ENCODE measurements around the gene CYP26B1. TPM values are rescaled to one million over a fixed set of nuclear protein-coding genes. Genes with fewer than 3 reads are reported as not detected.

CYP26B1 gene
- total and polyA plus RNA-seq, 2 of the 8 experiments (the other 6 are each of a cell fraction or from before 2014, with no cell fraction given): 0.06 to 0.69 TPM

- TF ChIP-seq CHD7 (IDR thresholded peaks at IDR 0.05; ENCODE audit: insufficient replicate concordance, low read length): no peak
- no peak for TF ChIP-seq SUZ12 (IDR thresholded peaks at IDR 0.05; ENCODE audit: low read length)
- no peak for TF ChIP-seq SP4 (IDR thresholded peaks at IDR 0.05; ENCODE audit: low read length)
- no peak for TF ChIP-seq SIRT6 (IDR thresholded peaks at IDR 0.05; ENCODE audit: low read length)
- TF ChIP-seq RNF2 (IDR thresholded peaks at IDR 0.05; ENCODE audit: borderline replicate concordance, low read depth, low read length, missing control alignments, poor library complexity, severe bottlenecking): no peak
- TF ChIP-seq CHD1 (IDR thresholded peaks at IDR 0.05; ENCODE audit: low read depth, low read length): no peak
Observed at GRCh38 chr2:72117718-72118117, 29.9 kb downstream of the CYP26B1 start (continued).

Data from H1 (cell line).